Activated T-cell treated with anti-CD3 and anti-CD28 coated beads for 1 hour (primary cell): ENCODE results near the gene DUS1L.
A peak's percentile ranks its signal among the peaks of the same experiment; 100 is the strongest.

Experiments
- DNase-seq: peaks from one replicate; pipeline ENCODE4 v3.0.0-alpha.2; 2020; ENCODE audit warnings: low read depth

Gene DUS1L

DNA sequence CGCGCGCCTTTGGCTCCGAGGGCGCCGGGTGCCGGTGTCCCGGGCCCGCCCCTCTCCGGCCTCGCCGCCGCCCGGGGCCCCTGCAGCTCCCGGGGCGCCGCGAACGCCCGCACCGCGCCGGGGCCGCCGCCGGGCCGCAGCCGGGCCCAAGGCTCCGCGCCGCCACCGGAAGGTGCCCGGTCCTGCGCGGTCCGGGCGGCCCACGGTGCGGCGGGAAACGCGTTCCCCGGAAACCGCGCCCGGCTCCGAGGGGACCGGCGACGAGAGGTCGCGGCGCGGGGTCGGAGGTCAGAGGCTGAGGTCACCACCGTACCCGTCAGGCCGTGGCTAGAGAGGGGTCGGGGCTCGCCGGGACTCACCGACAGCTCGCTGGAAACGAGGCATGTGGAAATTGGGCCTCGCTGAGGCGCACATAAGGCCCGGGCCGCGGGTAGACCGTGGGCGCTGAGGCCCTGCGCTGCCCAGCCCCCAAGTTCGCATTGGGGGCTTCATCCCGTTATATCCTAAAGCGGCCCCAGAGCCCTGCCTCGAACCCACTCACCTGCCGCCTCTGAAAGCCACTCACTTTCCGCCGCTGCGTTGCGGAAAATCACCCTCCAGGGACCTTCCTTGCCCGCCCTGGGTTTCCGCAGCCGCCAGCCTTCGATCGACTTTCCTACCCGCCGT lies at the start of gene DUS1L:
Gene DUS1L (minus strand): TSS at position 167 of the 666 bp plus-strand sequence. CDS start 745 bp downstream, outside the sequence.
- DNase-seq, result peak; percentile 66

DNA sequence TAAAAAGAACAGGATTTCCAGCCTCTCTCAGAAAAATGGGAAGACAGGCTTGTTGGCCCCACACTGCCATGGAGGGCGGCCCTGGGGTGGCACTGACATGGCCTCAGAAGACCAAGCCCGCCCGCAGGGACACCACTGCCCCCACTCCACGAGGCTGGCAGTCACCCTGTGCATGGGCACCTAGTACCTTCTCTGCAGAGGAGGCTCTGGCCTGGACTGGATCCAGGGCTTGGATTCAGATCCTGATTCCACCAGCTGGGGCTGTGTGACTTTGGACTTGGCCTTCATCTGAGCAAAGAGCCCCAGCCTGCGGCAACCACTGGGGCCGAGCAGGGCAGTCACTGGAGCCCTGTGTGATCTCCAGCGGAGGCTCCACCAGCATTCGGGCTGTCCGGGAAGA lies 49.3 kb upstream of the DUS1L start:
- DNase-seq, result no peak

DNA sequence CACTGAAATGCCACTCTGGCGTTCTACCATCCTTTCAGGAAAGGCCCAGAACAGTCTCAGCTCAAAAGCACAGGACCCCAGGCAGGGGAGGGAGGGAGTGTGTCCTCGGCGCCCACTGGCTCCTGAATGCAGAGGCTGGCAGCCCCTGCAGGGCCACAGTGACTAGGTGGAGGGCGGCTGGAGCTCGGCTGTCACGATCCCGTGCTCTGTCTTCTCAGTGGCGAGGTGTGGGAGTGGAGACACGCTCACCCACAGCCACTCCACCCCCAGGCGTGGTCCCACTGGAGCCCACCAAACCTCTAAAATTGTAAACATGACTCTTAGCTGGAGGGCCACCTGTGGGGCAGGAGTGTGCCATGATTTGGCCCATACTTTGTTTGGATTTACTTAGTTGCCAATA lies 48.8 kb upstream of the DUS1L start:
- no peak for DNase-seq

DNA sequence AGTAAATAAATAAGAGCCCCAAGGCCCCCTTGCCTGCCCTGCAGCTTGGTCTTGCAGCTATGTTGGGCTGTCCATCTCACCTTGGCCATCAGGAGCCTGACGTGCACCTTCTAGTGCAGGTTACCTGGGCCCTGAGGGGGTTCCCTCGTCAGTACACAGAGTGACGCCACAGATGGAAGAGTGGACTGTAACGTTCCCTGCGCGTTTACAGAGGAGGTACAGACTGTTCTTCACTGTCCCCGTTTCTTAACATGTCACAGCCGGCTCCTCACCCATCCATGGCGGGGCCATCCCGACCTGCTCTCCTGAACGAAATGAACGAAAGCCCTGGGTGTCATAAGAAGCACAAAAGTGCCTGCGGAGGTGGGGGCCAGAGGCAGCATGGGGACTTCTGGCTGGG lies 48.3 kb upstream of the DUS1L start:
- no peak for DNase-seq

DNA sequence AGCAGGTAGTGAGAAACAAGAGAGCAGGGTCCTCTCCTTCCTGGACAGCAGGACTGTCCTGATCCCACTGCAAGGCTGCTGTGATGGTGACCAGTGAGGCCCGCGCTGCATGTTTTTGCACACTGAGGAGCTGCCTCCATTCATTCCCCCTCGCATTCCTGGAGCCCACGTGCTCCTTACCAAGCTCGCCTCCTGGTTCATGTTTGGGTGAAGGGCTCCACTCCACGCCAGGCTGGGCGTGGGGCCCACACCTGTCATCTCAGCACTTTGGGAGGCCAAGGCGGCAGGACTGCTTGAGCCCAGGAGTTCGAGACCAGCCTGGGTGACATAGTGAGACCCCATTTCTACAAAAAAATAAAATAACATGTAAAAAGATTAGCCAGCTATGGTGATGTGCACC lies 47.8 kb upstream of the DUS1L start:
- no peak for DNase-seq

DNA sequence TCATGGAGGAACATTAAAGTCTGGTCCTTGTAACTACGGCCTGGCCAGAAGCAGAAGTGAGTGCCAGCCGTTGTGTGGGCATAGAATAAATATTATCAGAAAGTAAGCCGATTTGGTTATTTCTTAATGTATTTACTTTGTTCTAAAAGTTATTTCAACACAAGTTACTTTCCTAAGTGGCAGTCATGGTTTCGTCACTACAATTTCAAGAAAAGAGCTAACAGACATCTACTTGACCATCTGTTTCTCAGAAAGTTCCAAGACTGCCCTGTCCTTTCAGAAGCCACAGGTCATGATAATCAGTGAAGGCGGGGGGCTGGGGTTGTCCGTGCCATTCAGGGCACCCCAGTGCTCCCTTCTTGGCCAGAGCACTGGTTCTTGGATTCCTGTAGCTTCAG lies 47.3 kb upstream of the DUS1L start:
- DNase-seq, result no peak

DNA sequence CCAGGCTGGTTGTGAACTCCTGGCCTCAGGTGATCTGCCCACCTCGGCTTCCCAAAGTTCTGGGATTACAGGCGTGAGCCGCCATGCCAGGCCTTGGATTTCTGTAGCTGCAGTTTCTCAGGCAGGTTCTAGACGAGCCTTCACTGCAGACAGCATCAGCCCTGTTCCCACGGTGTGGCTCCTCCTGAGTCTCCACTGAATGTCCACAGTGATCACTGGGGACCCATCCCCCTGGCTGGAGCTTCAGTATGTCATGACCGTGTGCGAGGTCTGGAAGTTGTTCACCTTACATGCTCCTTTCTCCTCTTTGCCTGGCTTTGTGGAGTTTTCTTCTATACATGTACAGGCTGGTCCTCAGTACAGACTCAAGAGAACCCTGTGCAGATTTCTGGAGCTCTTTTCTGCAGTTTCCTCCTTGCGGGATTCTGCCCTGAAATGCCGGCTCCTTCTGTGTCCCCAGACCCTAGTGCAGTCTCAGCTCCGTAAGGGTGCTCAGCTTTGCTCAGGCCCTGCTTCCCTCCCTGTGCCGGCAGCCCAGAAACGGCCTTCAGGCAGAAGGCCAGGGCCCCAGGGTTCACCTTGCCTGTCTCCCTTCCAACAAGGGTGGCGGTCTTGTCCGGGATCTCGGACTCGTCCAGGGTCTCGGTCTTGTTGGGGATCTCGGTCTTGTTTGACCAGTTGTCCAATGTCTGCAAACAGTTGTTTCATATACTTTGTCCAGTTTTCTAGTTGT lies 46.7 kb upstream of the DUS1L start:
- no peak for DNase-seq

DNA sequence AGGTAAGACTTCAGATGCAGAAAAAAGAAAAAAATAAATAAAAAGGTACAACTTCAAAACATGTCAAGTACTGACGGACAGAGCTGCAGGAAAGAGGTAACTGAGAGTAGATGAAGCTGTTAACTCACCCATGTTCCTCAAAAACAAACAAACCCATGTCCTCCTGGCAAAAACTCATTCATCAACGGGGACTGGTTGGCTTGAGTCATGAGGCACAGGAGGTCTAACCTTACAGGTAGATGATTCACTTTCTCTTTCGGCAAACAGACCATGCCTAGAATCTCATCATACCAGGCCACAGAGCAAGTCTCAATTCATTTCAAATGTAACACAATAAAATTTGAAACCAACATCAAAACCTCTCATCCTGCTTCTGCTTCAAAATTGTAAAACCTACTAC lies 44.7 kb upstream of the DUS1L start:
- DNase-seq, result no peak

DNA sequence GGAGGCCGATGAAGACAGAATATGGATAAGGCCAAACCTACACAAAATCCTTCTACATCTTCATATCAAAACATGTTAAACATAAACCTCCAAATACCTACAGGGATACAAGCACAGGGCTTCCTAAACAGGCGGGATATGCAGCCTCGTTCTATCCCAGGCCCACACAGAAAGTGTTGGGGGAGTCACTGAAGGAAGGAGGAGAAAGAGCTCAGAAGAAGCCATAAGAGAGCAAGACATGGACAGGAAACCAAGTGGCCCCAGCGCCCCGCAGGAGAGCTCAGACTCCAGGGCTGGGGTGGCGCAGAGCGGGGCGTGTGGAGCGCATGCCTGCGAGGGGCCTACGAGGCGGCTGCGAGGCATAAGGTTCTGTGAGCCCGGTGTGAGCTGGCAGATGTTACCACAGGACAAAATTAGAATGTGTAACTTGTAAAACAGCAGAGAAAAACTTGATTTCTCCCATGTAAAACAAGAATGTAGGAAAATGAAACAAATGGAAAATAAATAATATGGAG lies 43.4 kb upstream of the DUS1L start:
- DNase-seq, result no peak

DNA sequence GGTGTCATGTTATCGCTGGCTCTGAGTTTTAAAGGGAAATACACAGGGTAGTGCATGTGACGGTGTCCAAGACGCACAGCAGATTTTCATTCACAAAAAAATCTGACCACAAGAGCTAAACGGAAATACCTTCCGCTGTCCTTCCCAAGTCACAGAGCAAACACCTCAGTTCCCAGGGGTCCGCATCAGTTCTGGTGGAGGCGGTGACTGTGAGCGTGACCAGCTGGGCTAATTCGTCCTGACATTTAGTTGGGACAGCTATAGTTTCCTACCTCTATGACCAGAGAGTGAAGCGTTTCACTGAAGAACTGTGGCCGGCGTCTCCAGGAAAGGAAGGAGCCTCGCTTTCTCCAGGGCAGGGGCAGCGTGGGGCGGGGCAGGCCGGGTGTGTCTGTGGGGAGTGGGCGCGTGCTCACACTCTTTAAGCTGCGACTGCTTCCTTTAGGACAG lies 42.9 kb upstream of the DUS1L start:
- no peak for DNase-seq

DNA sequence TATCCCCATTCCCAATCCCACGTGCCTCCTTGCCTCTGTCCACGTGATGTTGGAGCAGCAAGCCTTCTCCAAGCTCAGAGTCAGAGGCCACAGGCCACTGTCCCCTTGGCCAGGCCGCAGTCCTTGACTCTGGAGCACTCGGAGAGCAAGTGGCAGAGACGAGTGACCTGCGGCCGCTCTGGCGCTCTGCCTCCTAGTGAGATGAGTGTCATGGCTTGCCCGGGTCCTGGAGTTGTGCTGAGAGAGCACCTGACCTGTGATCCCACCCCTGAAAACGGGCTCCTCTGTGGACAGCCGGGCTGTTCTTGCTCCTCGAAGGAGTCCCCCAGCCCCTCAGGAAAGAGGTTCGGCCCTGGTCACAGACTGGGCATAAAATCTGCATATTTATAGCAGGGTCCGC lies 42.4 kb upstream of the DUS1L start:
- no peak for DNase-seq

DNA sequence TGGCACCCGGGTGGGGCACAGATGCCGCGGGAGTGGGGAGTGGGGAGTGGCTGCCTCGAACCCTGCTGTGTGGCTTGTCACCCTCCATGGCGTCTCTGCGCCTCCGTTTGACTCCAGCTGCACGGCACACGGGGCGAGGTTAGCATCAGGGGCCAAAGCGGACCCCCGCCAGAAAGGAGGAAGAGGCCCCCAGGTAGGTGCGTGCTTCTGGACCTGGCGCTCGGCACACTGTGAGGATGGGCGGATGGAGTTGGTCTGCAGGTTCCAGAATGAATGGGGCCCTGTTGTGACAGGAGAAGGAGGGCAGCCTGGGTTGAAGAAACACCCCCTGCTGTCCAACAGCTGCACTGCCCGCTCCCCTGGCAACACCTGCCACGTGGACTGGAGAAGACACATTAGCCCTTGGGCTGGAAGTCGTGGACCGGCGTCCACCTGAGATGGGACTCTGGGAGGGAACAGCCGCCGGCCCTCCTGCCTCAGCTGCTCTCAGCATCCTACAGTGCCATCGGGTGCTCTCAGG lies 41.8 kb upstream of the DUS1L start:
- DNase-seq, result no peak

DNA sequence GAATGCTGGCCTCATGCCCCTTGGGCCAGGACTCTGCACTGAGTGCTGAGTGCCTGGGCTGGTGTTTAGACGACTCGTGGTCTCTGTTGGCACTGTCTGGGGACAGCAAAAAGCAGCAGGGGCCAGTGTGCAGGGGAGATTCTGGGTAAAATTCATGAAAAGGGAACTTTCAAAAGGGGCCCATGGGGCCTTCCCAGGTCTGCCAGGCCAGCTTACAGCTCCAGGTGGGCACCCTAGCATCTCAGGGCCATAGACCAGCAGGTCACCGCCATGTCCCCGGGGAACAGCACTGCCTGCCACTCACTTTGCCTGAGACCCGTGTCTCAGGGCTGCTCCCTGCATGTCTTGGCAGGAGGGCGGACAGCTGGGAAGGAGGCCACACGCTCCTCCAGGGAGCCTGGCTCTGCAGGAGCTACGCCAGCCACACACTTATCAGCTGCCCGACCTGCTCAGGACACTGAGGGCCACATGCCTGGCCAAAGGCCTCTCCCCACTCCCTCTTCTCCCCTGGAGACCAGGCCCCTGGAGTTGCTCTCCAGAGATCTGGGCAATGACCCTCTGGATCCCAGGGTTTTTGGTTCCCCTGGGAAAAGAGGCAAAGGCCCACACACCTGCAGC lies 41.2 kb upstream of the DUS1L start:
- no peak for DNase-seq

DNA sequence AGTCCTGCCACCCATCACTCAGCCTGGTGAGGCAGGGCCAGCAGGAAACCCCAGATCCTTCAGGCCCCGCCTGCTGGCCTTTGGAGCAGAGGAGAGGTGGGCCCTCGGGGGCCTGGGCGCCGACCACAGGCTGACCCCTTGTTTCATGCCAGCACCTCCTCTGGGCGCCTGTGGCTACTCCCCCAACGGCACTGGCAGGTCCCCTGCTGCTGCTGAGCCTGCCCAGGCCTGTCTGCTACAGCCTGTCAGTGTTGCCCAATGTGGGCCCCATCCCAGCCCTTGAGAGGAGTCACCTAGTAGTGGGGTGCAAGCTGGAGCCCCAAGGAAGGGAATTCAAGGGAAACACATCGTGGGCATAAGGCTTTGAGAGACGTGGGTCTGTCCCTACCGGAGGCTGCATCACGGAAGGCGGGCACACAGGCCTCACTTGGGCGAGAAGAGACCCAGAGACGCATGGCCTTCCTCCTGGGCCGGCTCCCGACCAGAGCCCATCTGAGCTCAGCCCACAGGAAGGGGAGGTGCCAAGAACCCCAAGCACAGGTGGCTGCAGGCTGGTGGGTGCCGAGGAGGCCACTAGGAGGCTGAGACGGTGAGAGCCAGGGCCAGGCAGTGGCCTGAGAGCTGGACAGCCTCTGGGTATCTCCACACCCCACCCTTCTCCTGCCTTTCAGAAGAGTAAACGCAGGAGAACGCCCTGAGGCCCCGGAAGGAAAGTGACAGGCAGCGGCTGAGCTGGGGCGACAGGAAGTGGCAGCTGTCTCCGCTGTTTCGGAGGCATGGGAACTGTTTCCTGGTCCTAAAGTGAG lies 40.5 kb upstream of the DUS1L start:
- peak; percentile 48 for DNase-seq

DNA sequence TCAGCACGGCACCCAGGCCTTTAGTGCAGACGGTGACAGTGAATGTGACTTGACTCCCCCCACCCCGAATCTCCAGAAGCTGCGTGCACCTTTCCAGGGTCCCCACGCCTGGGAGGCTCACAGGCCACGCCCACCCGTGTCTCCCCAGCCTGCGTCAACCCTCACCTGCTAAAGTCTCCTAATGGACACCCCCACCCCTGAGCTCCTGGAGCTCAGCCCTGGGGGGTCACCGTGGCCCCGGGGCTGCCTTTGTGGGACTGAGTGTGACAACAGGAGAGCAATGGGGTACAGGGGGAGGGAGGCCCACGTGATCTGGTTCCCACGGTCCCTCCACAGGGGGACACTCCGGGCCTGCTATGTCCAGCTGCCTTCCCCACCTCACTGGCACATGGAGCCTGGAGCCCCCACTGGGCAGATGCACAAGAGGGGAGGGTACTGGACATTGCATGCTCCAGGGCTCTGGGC lies 39.8 kb upstream of the DUS1L start:
- no peak for DNase-seq

DNA sequence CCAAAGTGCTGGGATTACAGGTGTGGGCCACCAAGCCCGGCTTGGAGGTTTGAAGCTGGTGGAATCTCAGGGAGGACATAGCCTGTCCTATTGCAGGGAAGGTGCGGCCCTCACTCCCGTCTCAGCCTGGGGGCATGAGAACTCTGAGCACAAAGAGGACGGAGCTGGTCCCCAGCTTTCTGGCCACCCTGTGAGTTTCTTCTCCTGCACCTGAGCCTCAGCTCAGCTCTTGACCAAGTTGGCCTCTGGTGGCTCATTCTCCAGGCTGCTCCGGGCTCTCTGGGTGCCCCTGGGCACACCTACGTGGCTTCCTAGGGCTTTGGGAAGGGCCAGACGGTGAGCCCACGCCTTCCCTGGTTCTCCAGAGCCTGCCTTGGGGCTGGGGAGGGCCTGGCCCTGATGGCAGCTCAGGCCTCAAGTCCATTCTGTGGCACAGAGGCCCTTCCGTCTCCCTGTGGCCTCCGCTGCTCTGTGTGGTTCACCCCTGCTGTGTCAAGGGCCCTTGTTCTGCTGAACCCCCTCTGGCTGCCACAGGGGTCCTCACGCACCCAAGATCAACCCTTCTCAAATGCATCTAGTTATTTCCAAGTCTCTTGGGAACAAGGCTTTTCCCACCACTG lies 39.3 kb upstream of the DUS1L start:
- DNase-seq, result no peak

DNA sequence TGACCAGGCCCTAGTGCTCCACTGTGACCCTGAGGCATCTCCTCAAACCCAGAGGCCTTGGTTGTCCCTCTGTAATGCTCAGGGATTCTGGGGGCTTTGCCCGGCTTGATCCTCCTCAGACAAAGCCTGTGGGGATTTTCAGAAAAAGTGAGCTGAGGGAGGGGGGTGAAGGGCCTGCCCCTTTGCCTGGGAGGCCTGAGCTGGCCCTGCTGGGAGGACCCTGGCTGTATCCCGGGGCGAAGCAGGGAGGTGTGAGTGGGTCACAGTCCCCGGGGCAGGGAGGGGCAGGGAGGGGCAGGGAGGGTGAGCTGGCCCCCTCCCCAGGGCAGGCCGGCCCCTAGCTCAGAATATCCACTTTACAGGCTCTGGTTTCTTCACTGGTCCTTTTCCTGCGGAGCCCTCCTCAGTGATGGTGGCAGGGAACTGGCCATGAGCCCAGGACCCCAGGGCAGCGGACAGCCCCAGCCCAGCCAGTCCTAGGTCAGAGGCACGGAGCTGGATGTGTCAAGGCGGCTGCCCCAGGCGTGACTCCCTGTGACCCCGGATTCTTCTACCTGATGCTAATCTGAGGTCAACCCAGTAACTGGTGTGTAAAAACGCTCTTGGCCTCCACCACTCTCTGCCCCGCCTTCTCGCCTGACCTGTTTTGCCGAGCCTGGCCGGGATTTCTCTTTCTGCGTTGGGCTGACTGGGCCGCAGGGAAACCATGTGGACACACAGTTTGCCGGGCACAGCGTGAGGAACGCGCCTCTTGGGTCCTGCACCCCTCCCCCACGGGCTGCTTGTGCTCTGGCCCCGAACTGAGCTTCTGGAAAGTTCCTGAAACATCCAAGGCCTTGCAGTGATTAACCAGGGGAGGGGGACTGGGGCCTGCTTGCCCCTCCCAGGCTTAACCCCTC lies 38.2 kb upstream of the DUS1L start:
- DNase-seq, result no peak

DNA sequence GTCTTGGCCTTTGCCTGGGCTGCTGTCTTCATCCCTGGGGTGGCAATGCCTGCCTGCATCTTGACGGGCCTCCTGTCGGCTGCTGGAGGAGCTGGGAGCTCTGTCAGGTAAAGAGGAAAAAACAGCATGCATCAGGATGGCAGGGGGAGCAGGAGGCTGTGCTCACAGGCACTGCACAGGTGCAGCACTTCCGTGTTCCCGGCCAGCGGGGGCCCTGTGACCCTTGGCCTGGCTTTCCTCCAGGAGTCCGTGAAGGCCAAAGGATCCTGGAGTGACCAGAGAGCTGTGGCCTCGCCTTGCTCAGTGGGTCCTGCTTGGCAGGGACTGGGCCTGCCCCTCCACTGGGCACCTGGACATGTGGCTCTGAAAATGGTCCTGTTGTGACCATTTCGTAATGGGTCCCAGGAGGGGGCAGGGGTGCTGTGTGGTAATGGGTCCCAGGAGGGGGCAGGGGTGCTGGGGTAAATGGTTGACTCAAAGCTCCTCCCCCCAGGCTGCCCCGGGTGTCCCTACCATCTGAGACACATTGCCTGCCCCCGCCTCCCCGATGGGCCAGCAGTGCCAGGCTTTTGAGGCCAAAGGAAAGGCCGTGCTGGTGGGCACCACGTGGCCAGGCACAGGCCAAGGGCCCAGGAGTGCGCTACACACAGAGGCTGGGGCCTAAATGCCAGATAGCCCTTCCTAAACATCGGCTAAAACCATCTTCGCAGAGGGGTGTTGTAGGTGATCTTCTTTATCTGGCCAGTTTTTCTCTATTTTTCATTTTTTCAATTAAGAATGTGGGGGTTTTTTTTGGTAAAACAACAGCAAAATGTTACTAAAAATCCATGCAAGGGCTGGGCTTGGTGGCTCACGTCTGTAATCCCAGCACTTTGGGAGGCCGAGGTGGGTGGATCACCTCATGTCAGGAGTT lies 36.4 kb upstream of the DUS1L start:
- DNase-seq, result no peak

DNA sequence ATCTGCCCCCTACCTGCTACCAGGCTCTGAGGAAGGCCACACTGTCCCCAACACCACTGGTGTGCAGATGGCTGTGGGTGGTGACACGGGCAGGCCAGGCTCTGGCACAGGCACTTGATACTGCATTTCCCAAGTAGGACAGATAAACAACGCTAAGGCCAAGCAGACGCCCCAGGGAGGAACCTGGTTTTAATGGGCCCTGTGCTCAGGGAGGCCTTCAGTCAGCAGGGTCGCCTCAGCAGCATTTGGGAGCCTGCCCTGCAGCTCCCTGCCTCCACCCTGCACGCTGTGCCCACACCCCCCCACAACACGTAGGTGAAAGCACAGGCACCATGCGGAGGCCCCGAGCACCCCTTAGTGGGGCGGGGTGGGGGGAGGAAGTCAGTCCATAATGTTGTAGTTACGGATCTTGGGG lies 35.7 kb upstream of the DUS1L start:
- DNase-seq, result no peak
